Activated T-cell treated with anti-CD3 and anti-CD28 coated beads for 1 hour (primary cell): ENCODE measurements around the gene GDF3.
A peak's percentile ranks its signal among the peaks of the same experiment; 100 is the strongest.

ENCODE experiments used
- DNase-seq: peaks from one replicate; pipeline ENCODE4 v3.0.0-alpha.2; 2020; ENCODE audit warnings: low read depth

GDF3 gene

GRCh38 chr12:7667125-7667524, 28.4 kb downstream of the GDF3 start:
- no peak for DNase-seq

- DNase-seq: no peak
Measured at GRCh38 chr12:7666595-7666994, 29.0 kb downstream of the GDF3 start.

- no peak for DNase-seq
Measured at GRCh38 chr12:7661741-7662140, 33.8 kb downstream of the GDF3 start.

GRCh38 chr12:7656121-7656520, 39.5 kb downstream of the GDF3 start:
- DNase-seq: no peak

GRCh38 chr12:7650091-7650490, 45.5 kb downstream of the GDF3 start:
- no peak for DNase-seq

GRCh38 chr12:7647071-7647470, 48.5 kb downstream of the GDF3 start:
- DNase-seq: no peak

GRCh38 chr12:7646178-7646475, 49.4 kb downstream of the GDF3 start:
- no peak for DNase-seq

GRCh38 chr12:7645395-7646177, 50.0 kb downstream of the GDF3 start:
- DNase-seq: no peak

- no peak for DNase-seq
Measured at GRCh38 chr12:7642876-7643309, 52.7 kb downstream of the GDF3 start.

- no peak for DNase-seq
Measured at GRCh38 chr12:7642287-7642686, 53.3 kb downstream of the GDF3 start.

GRCh38 chr12:7640123-7640995, 55.2 kb downstream of the GDF3 start:
- peak; percentile 12 for DNase-seq
